Measurements from ENCODE around the gene RAB20. TPM values are rescaled to one million over a fixed set of nuclear protein-coding genes. Genes with fewer than 3 reads are reported as not detected.
"Not testable (repeated sequence)": the region's sequence is repeated elsewhere in the genome, so short reads cannot be mapped to it uniquely, and the experiment has no call there.

Gene RAB20
- total RNA-seq, 1 donor, result 4.7 TPM

- DNase-seq (ENCODE audit: low read depth), result no peak
- H3K4me3 ChIP-seq (ENCODE audit: low read depth, low read length), result no peak overlapping the region
- TF ChIP-seq, protein P1, sequence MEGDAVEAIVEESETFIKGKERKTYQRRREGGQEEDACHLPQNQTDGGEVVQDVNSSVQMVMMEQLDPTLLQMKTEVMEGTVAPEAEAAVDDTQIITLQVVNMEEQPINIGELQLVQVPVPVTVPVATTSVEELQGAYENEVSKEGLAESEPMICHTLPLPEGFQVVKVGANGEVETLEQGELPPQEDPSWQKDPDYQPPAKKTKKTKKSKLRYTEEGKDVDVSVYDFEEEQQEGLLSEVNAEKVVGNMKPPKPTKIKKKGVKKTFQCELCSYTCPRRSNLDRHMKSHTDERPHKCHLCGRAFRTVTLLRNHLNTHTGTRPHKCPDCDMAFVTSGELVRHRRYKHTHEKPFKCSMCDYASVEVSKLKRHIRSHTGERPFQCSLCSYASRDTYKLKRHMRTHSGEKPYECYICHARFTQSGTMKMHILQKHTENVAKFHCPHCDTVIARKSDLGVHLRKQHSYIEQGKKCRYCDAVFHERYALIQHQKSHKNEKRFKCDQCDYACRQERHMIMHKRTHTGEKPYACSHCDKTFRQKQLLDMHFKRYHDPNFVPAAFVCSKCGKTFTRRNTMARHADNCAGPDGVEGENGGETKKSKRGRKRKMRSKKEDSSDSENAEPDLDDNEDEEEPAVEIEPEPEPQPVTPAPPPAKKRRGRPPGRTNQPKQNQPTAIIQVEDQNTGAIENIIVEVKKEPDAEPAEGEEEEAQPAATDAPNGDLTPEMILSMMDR (IDR thresholded peaks at IDR 0.05; ENCODE audit: insufficient read depth, low read depth, low read length), result no peak
Measured at GRCh38 chr13:110498765-110499164, 62.8 kb downstream of the RAB20 start.

GRCh38 chr13:110498327-110498726, 63.2 kb downstream of the RAB20 start:
- no peak overlapping the region for H3K4me3 ChIP-seq (ENCODE audit: low read depth, low read length)
- TF ChIP-seq, protein P1 (IDR thresholded peaks at IDR 0.05; ENCODE audit: insufficient read depth, low read depth, low read length), result no peak
- no peak for DNase-seq (ENCODE audit: low read depth)

- not testable (repeated sequence) for DNase-seq (ENCODE audit: low read depth); H3K4me3 ChIP-seq (ENCODE audit: low read depth, low read length)
Measured at GRCh38 chr13:110497896-110498295, 63.6 kb downstream of the RAB20 start.

DNA sequence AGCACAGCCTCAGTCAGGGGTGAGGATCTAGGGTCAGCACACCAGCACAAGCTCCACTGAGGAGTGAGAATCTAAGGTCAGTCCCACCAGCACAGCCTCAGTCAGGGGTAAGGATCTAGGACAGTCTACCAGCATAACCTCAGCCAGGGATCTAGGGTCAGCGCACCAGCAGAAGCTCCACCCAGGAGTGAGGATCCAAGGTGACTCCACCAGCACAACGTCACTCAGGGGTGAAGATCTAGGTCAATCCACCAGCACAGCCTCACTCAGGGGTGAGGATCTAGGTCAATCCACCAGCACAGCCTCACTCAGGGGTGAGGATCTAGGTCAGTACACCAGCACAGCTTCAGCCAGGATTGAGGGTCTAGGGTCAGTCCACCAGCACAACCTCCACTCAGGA, 64.5 kb downstream of the RAB20 start:
- no peak for DNase-seq (ENCODE audit: low read depth)
- TF ChIP-seq, protein P1 (IDR thresholded peaks at IDR 0.05; ENCODE audit: insufficient read depth, low read depth, low read length), result no peak
- no peak overlapping the region for H3K4me3 ChIP-seq (ENCODE audit: low read depth, low read length)

DNA sequence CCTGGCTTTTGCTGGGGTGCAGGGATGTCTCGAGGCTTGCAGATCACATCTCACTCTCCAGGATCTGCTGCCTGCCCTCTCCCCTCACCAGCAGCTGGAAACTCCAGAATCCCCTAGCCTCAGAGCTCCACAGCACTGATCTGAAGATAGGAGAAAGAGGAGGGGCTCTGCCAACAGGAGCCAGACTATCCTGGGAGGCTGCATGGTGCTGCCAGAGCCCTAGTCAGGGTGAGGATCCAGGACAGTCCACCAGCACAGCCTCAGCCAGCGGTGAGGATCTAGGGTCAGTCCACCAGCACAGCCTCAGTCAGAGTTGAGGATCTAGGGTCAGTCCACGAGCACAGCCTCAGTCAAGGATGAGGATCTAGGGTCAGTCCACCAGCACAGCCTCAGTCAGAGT, 65.2 kb downstream of the RAB20 start:
- no peak for DNase-seq (ENCODE audit: low read depth)
- no peak overlapping the region for H3K4me3 ChIP-seq (ENCODE audit: low read depth, low read length)
- TF ChIP-seq, protein P1 (IDR thresholded peaks at IDR 0.05; ENCODE audit: insufficient read depth, low read depth, low read length), result no peak

GRCh38 chr13:110495881-110496280, 65.6 kb downstream of the RAB20 start:
- TF ChIP-seq, protein P1 (IDR thresholded peaks at IDR 0.05; ENCODE audit: insufficient read depth, low read depth, low read length), result no peak
- no peak for DNase-seq (ENCODE audit: low read depth)
- no peak overlapping the region for H3K4me3 ChIP-seq (ENCODE audit: low read depth, low read length)

- TF ChIP-seq, protein P1 (IDR thresholded peaks at IDR 0.05; ENCODE audit: insufficient read depth, low read depth, low read length), result no peak
- no peak for DNase-seq (ENCODE audit: low read depth)
- H3K4me3 ChIP-seq (ENCODE audit: low read depth, low read length), result no peak overlapping the region
Measured at GRCh38 chr13:110495376-110495775, 66.1 kb downstream of the RAB20 start.

Data from fibroblast of villous mesenchyme (primary cell).